ENCODE data around the gene TDRD7. TPM values are rescaled to one million over a fixed set of nuclear protein-coding genes. Genes with fewer than 3 reads are reported as not detected.

TDRD7 gene
- total and polyA plus RNA-seq, 9 of the 15 experiments (the other 6 are each of a cell fraction or from before 2014, with no cell fraction given): 2.2 to 7.7 (median 5.2) TPM

GRCh38 chr9:97518166-97518908 lies 106.4 kb downstream of the TDRD7 start:
- FAIRE-seq: peak; percentile 32
- 69% methylated on average over 8 of the region's 9 CpGs for WGBS (ENCODE audit: insufficient coverage, low coverage, missing lambda C conversion rate)
- ChIA-PET POLR2A (interaction anchor here (0.8 to 4.7 kb wide), 8 partner anchors 8 to 51 kb away, joined by 3 to 29 read pairs (median 4); no protein-coding TSS in a partner anchor), CTCF (ENCODE audit: low intra/inter-chr PET ratio) (no interaction called here)
- DNase-seq (ENCODE audit: extremely low read depth in 1 of 4, low spot score in 3 of 4): no peak
- Histone ChIP-seq H3K9me1 (ENCODE audit: control insufficient read depth, insufficient read depth, low read length) (peaks cover 12% of the 10 kb centered on the region), H3K9me3 (replicated peaks; ENCODE audit: control insufficient read depth, insufficient read depth, low read depth, low read length) (no peaks in the 10 kb centered on the region), H4K20me1 (replicated peaks; ENCODE audit: control insufficient read depth, insufficient read depth, low read length) (peaks cover 59% of the 10 kb centered on the region), H3K4me1 (replicated peaks in 1 of 2; ENCODE audit: control insufficient read depth in 2 of 2, insufficient read depth in 2 of 2, low read length in 2 of 2) (peaks cover 16 to 32% of the 10 kb centered on the region in 2 experiments), H3K27ac (ENCODE audit: extremely low read depth, low read depth, low read length) (peak overlapping the region; percentile 35; the same call in 1 of the 3 replicates), H3K79me2 (ENCODE audit: control insufficient read depth, insufficient read depth, low read length) (peaks cover 89% of the 10 kb centered on the region), H3K4me3 (no peak overlapping the region), H3K4me2 (ENCODE audit: insufficient read depth, low read length) (peak overlapping the region; percentile 33; the same call in 1 of the 2 replicates), H3K9ac (ENCODE audit: insufficient read depth in 1 of 2, low read depth in 2 of 2, low read length in 2 of 2) (peak overlapping the region in 1 of 2 experiments; percentile 53; a peak in 1 of 4 replicates), H2AFZ (ENCODE audit: low read depth, low read length) (no peak overlapping the region), H3K36me3 (ENCODE audit: control insufficient read depth, insufficient read depth, low read length) (peaks cover 21% of the 10 kb centered on the region; the same call in 2 of the 3 replicates), H3K27me3 (ENCODE audit: control insufficient read depth in 2 of 2, insufficient read depth in 2 of 2, low read length in 2 of 2) (no peaks in the 10 kb centered on the region)
- in situ Hi-C loops (cut with MboI): no loop called here
- TF ChIP-seq TRIM28 (IDR thresholded peaks at IDR 0.05) (no peak), MAFF (IDR thresholded peaks at IDR 0.05; ENCODE audit: low read length) (no peak), ZNF695 (CRISPR knock-in tag; IDR thresholded peaks at IDR 0.05) (no peak), ETV1 (tag; conservative IDR thresholded peaks at IDR 0.05; ENCODE audit: low read depth) (no peak), ZNF224 (CRISPR knock-in tag; IDR thresholded peaks at IDR 0.05) (no peak), RHOXF2B (CRISPR knock-in tag; conservative IDR thresholded peaks at IDR 0.05) (no peak), PTBP1 (IDR thresholded peaks at IDR 0.05; ENCODE audit: low read depth, low read length) (no peak)
- no peak for ATAC-seq
- intact Hi-C loops (cut with micrococcal nuclease): no loop called here
- no TSS peak for BruUV-seq (replicated peaks)

Data from K562 (cell line).